Retinal pigment epithelial cell (primary cell): ENCODE data around the gene IMPDH2.
A peak's percentile ranks its signal among the peaks of the same experiment; 100 is the strongest.

Experiments
- DNase-seq: peaks from one replicate; pipeline ENCODE4 v3.0.0-alpha.2; 2010; ENCODE audit warnings: low read depth
- H3K4me3 ChIP-seq: 2 replicates; pipeline ENCODE4 v1.5.1; 2011; ENCODE audit warnings: mild to moderate bottlenecking, low read length, control low read depth, moderate library complexity
- TF ChIP-seq, protein P1 (sequence below): conservative IDR thresholded peaks from 2 replicates; pipeline ENCODE4 v1.5.1; 2011; ENCODE audit warnings: low read depth, low read length, control low read depth, inconsistent platforms

The IMPDH2 gene

DNA sequence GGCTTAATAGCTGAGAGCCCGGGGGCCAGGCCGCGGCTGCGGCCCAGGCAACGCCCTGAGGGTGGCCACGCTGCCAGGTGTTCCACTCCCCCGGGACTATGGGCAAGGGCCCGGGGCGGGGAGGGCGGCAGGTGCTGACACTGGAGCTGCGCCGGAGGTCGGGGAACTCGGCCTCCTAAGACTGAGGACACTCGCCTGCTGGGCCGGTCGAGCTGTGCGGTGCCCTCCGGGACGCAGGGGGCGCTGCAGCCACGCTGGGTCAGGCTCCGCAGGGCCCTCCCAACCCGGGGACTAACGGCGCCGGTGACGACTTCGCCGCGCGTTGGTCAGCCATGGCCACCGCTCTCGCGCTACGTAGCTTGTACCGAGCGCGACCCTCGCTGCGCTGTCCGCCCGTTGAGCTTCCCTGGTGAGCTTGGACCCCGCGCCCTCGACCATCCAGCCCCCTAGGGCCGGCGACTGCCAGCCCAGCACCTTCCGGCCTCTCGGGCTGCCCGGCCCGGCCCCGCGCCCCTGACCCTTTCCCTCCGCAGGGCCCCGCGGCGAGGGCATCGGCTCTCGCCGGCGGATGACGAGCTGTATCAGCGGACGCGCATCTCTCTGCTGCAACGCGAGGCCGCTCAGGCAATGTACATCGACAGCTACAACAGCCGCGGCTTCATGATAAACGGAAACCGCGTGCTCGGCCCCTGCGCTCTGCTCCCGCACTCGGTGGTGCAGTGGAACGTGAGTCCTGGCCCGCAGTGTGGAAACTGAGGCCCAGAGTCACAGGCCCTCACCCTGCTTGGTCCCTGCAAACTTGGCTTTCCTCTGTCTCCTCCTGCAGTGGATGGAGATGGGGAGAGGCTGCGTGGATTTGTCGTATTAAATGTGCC, 7.1 kb downstream of the IMPDH2 start, which contains the start of gene NDUFAF3:
Gene NDUFAF3 (plus strand): TSS at position 309 of the 875 bp plus-strand sequence. CDS start 24 bp downstream, at position 333.
- peak within 1 kb of the TSS; percentile 83 for H3K4me3 ChIP-seq
- DNase-seq: peak; percentile 72
- TF ChIP-seq, protein P1, sequence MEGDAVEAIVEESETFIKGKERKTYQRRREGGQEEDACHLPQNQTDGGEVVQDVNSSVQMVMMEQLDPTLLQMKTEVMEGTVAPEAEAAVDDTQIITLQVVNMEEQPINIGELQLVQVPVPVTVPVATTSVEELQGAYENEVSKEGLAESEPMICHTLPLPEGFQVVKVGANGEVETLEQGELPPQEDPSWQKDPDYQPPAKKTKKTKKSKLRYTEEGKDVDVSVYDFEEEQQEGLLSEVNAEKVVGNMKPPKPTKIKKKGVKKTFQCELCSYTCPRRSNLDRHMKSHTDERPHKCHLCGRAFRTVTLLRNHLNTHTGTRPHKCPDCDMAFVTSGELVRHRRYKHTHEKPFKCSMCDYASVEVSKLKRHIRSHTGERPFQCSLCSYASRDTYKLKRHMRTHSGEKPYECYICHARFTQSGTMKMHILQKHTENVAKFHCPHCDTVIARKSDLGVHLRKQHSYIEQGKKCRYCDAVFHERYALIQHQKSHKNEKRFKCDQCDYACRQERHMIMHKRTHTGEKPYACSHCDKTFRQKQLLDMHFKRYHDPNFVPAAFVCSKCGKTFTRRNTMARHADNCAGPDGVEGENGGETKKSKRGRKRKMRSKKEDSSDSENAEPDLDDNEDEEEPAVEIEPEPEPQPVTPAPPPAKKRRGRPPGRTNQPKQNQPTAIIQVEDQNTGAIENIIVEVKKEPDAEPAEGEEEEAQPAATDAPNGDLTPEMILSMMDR: peak; percentile 89

DNA sequence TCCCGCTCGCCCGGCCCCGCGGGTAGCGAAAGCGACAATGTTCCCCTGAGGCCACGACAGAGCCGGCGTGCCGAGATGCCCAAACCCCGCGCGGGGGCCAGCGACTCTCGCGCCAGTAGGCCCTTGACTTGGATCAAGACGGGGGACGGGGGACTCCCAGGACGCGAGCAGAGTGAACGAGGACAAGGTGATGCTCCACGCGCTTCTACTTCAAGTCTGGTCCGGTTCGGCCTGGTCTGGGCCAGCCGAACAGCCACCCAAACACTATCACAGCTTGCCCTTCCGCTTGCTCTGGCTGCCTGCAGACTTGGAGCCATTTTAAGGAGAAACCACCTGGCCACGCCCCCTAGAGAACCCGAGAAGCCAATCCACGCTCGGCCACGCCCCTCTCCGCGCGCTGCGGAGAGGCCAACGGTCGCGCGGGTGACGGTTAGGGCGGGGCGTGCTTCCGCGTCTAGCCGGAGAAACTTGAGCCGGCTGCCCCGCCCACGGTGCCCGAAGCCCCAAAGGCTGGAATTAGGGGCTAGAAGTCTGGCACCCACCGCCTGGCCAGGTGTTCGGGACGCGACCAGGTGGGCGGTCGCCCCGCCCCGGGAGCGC, 7.9 kb downstream of the IMPDH2 start:
- peak overlapping the region; percentile 83 for H3K4me3 ChIP-seq
- peak; percentile 80 for DNase-seq
- TF ChIP-seq, protein P1: no peak

DNA sequence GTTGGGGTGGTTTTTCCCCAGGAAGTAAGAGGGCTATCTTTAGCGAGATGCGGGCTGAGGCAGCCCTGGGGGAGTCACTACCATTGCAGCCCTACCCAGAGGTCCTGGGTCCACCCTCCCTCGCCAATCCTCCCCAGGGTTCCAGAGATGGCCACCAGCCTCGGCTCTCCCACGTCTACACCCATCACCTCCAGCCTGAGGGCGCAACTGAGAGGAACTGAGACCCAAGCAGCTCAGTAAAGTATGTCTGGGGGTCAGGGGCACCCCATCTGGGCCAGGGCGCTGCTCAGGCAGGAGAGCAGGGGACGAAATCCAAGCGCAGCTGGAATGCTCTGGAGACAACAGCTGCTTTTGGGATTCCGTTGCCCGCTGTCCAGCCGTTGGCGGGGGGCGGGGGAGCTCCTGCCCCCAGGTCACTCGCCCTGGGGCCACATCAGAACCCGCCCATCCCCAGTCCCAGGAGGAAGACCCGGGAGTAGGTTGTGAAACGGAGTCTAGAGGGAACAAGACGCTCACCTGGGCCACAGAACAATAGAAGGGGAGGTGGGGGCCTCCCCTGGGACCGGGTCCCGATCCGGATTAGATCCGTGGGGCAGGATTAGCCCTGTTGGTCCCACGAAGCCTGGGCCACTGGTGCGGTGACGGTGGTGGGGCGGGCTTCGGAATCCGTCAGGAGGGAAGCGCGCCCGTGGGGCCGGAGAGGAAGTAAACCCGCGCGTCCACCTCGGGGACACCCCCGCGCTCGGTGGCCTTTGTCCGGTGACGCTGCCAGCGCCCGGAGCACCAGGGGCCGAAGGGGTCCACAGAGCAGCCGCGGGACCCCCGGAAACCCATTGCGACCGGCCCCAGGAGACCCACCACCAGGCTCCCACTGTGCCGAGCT, 8.6 kb downstream of the IMPDH2 start:
- DNase-seq: no peak
- TF ChIP-seq, protein P1: no peak
- peak overlapping the region; percentile 83 for H3K4me3 ChIP-seq

DNA sequence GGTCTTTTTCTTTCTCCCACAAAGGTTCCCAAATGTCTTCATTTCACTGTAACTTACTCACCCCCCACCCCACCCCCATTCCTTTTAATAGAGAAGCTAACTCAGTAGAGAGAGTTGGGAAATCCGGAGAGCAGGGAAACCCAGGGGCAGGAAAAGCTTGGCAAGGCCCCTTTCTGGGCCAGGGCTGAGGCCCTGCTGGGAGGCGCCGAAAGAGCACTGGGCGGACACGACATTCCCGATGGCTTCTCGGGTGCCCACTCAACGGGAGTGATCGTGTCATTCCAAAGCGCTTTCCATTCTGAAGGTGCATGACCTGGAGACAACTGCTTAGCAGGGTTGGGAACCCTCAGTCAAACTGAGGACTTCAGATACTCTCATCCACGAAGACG, 9.3 kb downstream of the IMPDH2 start:
- peak overlapping the region; percentile 83 for H3K4me3 ChIP-seq
- TF ChIP-seq, protein P1: no peak
- no peak for DNase-seq

DNA sequence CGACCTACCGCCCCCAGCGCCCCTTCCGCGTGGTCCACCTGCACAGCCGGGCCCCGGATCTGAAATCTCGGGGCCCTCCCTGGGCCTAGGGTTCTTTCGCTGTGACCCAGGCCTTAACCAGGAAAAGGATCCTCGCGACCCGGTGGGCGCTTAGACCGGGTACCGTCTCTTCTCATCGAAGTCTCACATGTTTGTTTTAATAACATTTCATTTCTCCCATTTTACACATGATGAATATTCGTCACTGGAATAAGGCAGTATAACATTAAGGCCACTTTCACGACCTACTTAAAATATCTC, 10.5 kb downstream of the IMPDH2 start:
- no peak for DNase-seq
- TF ChIP-seq, protein P1: no peak
- H3K4me3 ChIP-seq: peak overlapping the region; percentile 73

DNA sequence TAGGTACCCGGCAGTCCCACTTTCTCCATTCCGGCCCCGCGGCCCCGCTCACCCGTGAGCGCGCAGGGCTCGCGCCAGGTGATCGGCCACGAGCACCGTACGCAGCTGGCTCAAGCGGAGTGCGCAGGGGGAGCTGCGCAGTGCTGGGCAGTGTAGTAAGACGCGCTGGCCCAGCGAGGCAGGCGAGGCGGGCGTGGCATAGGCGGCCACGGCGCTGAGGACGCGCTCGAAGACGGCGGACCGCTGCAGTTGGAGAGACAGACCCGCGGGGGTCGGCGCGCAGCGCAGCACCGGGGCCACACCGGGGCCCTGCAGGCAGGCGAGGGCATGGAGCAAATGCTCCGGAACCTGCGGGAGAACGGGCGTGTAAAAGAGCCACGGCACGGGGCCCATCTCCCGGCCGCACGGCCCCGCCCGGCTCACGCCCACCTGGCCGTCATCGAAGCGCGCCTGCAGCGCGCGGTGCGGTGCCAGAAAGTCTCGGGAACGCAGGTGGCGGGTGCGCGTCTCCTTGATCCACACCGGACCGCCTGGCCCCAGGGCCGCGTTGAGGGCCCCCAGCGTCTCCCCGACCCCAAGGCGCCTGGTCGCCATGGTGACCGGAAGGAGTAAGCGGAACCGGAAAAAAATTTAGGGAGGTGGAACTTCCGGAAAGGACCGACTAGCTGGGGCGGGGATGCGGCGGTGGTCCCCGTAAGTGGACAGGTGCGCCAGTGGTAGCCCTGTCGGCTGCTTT, 11.1 kb downstream of the IMPDH2 start, which contains the start of gene DALRD3:
Gene DALRD3 (minus strand): TSS at position 610 of the 736 bp plus-strand sequence. CDS start 16 bp downstream, at position 594.
- DNase-seq: no peak
- peak within 1 kb of the TSS; percentile 73 for H3K4me3 ChIP-seq
- TF ChIP-seq, protein P1: no peak
